Measurements from ENCODE around the gene RANBP17. TPM values are rescaled to one million over a fixed set of nuclear protein-coding genes. Genes with fewer than 3 reads are reported as not detected.

The RANBP17 gene
- polyA plus RNA-seq, 1 of the 3 experiments (the other 2 are of a cell fraction), result 6.0 TPM

DNA sequence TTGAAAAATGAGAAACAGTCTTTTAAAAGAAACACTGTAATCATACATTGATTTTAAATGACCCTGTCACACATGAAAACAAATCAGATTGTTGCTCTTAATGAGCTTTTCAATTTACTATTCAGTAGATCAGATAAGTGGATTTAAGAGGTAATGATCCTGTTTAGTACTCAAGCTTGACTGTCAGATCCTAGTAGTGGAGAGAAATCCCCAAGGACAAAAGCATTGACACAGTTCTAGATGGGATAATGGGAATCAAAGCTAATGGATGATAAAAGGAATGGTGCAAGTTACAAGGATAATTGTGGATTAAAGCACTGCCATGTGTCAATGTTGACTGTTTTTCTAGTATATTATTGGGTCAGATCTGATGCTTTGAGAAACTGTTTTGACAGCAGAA lies 304.9 kb downstream of the RANBP17 start:
- Histone ChIP-seq H3K27ac (ENCODE audit: low read depth in 2 of 2, low read length in 1 of 2) (peak overlapping the region in 1 of 2 experiments; percentile 55; a peak in 2 of 4 replicates), H3F3A (replicated peaks; ENCODE audit: insufficient read depth) (no peaks in the 10 kb centered on the region), H3K4me1 (ENCODE audit: control insufficient read depth in 1 of 2, insufficient read depth in 2 of 2, low read depth in 1 of 2, low read length in 1 of 2) (peaks cover 0 to 11% of the 10 kb centered on the region in 2 experiments; a peak in 2 of 4 replicates), H3K9me3 (no peaks in the 10 kb centered on the region), H3K4me3 (ENCODE audit: low read depth in 2 of 2, low read length in 1 of 2) (no peak overlapping the region), H4K20me1 (ENCODE audit: insufficient read depth) (no peaks in the 10 kb centered on the region), H3K9me2 (no peaks in the 10 kb centered on the region), H3K4me2 (no peak overlapping the region), H3K9ac (no peak overlapping the region), H3K36me3 (replicated peaks in 1 of 2; ENCODE audit: control insufficient read depth in 1 of 2, insufficient read depth in 2 of 2, low read length in 1 of 2) (no peaks in the 10 kb centered on the region), H2AFZ (ENCODE audit: low read depth) (no peak overlapping the region), H3K79me2 (ENCODE audit: insufficient read depth) (no peaks in the 10 kb centered on the region), H3K27me3 (ENCODE audit: insufficient read depth) (no peaks in the 10 kb centered on the region)
- peak; percentile 19 for DNase-seq
- POLR2A ChIA-PET, result no interaction called here
- TF ChIP-seq MXI1 (IDR thresholded peaks at IDR 0.05; ENCODE audit: low read depth, low read length) (no peak), TCF12 (IDR thresholded peaks at IDR 0.05) (no peak), FOSL2 (IDR thresholded peaks at IDR 0.05; ENCODE audit: borderline replicate concordance, low read depth) (no peak), EP300 (IDR thresholded peaks at IDR 0.05; ENCODE audit: borderline replicate concordance in 1 of 2, low read depth in 1 of 2, low read length in 1 of 2) (peak in 1 of 2 experiments; percentile 67; a peak in 2 of 4 replicates), CHD2 (IDR thresholded peaks at IDR 0.05; ENCODE audit: low read length, partially characterized antibody) (peak; percentile 44), JUND (IDR thresholded peaks at IDR 0.05) (no peak), SMC3 (IDR thresholded peaks at IDR 0.05; ENCODE audit: low read depth, low read length) (no peak), TEAD4 (IDR thresholded peaks at IDR 0.05; ENCODE audit: borderline replicate concordance, insufficient read depth) (no peak), RCOR1 (IDR thresholded peaks at IDR 0.05; ENCODE audit: low read length) (peak; percentile 4; the same call in 1 of the 2 replicates), FOXJ3 (CRISPR knock-in tag; IDR thresholded peaks at IDR 0.05) (peak; percentile 52; the same call in 1 of the 2 replicates), SIN3A (IDR thresholded peaks at IDR 0.05; ENCODE audit: borderline replicate concordance, low read depth, low read length) (no peak), GATA2 (CRISPR knock-in tag; IDR thresholded peaks at IDR 0.05) (peak; percentile 85), RFX5 (IDR thresholded peaks at IDR 0.05; ENCODE audit: low read length) (no peak), ELF1 (IDR thresholded peaks at IDR 0.05) (no peak), NFIC (IDR thresholded peaks at IDR 0.05; ENCODE audit: borderline replicate concordance) (no peak), RAD21 (IDR thresholded peaks at IDR 0.05; ENCODE audit: low read length) (no peak; the same call in 1 of the 2 replicates), EZH2phosphoT487 (IDR thresholded peaks at IDR 0.05; ENCODE audit: borderline replicate concordance, low read depth) (no peak)
- TF ChIP-seq, protein P1, sequence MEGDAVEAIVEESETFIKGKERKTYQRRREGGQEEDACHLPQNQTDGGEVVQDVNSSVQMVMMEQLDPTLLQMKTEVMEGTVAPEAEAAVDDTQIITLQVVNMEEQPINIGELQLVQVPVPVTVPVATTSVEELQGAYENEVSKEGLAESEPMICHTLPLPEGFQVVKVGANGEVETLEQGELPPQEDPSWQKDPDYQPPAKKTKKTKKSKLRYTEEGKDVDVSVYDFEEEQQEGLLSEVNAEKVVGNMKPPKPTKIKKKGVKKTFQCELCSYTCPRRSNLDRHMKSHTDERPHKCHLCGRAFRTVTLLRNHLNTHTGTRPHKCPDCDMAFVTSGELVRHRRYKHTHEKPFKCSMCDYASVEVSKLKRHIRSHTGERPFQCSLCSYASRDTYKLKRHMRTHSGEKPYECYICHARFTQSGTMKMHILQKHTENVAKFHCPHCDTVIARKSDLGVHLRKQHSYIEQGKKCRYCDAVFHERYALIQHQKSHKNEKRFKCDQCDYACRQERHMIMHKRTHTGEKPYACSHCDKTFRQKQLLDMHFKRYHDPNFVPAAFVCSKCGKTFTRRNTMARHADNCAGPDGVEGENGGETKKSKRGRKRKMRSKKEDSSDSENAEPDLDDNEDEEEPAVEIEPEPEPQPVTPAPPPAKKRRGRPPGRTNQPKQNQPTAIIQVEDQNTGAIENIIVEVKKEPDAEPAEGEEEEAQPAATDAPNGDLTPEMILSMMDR (IDR thresholded peaks at IDR 0.05), result no peak
- TF ChIP-seq, protein P2, sequence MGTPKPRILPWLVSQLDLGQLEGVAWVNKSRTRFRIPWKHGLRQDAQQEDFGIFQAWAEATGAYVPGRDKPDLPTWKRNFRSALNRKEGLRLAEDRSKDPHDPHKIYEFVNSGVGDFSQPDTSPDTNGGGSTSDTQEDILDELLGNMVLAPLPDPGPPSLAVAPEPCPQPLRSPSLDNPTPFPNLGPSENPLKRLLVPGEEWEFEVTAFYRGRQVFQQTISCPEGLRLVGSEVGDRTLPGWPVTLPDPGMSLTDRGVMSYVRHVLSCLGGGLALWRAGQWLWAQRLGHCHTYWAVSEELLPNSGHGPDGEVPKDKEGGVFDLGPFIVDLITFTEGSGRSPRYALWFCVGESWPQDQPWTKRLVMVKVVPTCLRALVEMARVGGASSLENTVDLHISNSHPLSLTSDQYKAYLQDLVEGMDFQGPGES (IDR thresholded peaks at IDR 0.05; ENCODE audit: low read depth, low read length), result no peak
- TF ChIP-seq, protein P3, sequence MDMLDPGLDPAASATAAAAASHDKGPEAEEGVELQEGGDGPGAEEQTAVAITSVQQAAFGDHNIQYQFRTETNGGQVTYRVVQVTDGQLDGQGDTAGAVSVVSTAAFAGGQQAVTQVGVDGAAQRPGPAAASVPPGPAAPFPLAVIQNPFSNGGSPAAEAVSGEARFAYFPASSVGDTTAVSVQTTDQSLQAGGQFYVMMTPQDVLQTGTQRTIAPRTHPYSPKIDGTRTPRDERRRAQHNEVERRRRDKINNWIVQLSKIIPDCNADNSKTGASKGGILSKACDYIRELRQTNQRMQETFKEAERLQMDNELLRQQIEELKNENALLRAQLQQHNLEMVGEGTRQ (IDR thresholded peaks at IDR 0.05; ENCODE audit: borderline replicate concordance, low read depth, low read length), result no peak
- TF ChIP-seq, protein P4, sequence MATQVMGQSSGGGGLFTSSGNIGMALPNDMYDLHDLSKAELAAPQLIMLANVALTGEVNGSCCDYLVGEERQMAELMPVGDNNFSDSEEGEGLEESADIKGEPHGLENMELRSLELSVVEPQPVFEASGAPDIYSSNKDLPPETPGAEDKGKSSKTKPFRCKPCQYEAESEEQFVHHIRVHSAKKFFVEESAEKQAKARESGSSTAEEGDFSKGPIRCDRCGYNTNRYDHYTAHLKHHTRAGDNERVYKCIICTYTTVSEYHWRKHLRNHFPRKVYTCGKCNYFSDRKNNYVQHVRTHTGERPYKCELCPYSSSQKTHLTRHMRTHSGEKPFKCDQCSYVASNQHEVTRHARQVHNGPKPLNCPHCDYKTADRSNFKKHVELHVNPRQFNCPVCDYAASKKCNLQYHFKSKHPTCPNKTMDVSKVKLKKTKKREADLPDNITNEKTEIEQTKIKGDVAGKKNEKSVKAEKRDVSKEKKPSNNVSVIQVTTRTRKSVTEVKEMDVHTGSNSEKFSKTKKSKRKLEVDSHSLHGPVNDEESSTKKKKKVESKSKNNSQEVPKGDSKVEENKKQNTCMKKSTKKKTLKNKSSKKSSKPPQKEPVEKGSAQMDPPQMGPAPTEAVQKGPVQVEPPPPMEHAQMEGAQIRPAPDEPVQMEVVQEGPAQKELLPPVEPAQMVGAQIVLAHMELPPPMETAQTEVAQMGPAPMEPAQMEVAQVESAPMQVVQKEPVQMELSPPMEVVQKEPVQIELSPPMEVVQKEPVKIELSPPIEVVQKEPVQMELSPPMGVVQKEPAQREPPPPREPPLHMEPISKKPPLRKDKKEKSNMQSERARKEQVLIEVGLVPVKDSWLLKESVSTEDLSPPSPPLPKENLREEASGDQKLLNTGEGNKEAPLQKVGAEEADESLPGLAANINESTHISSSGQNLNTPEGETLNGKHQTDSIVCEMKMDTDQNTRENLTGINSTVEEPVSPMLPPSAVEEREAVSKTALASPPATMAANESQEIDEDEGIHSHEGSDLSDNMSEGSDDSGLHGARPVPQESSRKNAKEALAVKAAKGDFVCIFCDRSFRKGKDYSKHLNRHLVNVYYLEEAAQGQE (IDR thresholded peaks at IDR 0.05; ENCODE audit: low read depth, low read length), result no peak
- TF ChIP-seq, protein P5, sequence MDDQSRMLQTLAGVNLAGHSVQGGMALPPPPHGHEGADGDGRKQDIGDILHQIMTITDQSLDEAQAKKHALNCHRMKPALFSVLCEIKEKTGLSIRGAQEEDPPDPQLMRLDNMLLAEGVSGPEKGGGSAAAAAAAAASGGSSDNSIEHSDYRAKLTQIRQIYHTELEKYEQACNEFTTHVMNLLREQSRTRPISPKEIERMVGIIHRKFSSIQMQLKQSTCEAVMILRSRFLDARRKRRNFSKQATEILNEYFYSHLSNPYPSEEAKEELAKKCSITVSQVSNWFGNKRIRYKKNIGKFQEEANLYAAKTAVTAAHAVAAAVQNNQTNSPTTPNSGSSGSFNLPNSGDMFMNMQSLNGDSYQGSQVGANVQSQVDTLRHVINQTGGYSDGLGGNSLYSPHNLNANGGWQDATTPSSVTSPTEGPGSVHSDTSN (IDR thresholded peaks at IDR 0.05), result no peak
- TF ChIP-seq, protein P6, sequence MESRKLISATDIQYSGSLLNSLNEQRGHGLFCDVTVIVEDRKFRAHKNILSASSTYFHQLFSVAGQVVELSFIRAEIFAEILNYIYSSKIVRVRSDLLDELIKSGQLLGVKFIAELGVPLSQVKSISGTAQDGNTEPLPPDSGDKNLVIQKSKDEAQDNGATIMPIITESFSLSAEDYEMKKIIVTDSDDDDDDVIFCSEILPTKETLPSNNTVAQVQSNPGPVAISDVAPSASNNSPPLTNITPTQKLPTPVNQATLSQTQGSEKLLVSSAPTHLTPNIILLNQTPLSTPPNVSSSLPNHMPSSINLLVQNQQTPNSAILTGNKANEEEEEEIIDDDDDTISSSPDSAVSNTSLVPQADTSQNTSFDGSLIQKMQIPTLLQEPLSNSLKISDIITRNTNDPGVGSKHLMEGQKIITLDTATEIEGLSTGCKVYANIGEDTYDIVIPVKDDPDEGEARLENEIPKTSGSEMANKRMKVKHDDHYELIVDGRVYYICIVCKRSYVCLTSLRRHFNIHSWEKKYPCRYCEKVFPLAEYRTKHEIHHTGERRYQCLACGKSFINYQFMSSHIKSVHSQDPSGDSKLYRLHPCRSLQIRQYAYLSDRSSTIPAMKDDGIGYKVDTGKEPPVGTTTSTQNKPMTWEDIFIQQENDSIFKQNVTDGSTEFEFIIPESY (IDR thresholded peaks at IDR 0.05; ENCODE audit: borderline replicate concordance, low read depth), result no peak
- CTCF ChIA-PET, result interaction anchor here (1.3 to 1.5 kb wide), 3 partner anchors 26 to 175 kb away, joined by 3 to 5 read pairs (median 4); no protein-coding TSS in a partner anchor

Data from SK-N-SH (cell line).